ENCODE data around the gene SH3BP2.

GRCh38 chr4:2785613-2786012, 7.3 kb upstream of the SH3BP2 start:
- TF ChIP-seq EZH2 (IDR thresholded peaks at IDR 0.05; ENCODE audit: low read length) (no peak), CTCF (optimal IDR thresholded peaks at IDR 0.05 in 1 of 3, IDR thresholded peaks at IDR 0.05 in 1 of 3, conservative IDR thresholded peaks at IDR 0.05 in 1 of 3; ENCODE audit: extremely low read depth in 1 of 3, insufficient read depth in 2 of 3, low read length in 3 of 3) (no peak)

All from keratinocyte (primary cell).